Loucy (cell line): ENCODE results near the gene EPB41.
"Not testable (repeated sequence)": the region's sequence is repeated elsewhere in the genome, so short reads cannot be mapped to it uniquely, and the experiment has no call there.

Source experiments
- H2AFZ ChIP-seq: fragments of 200-600 bp; sonication (generic); 2 replicates; pipeline ENCODE4 v1.6.0; 2016; ENCODE audit warnings: antibody characterized with exemption, mild to moderate bottlenecking, low read length, moderate library complexity
- H3F3A ChIP-seq: fragments of 200-600 bp; 2 replicates; pipeline ENCODE4 v1.6.0; 2016; ENCODE audit warnings: antibody characterized with exemption, low read depth, mild to moderate bottlenecking
- H3K27me3 ChIP-seq: fragments of 200-600 bp; sonication (generic); 2 replicates; pipeline ENCODE4 v1.6.1; 2014; ENCODE audit warnings: low read length, mild to moderate bottlenecking; ENCODE audit not compliant: insufficient read depth, poor library complexity, severe bottlenecking
- H3K36me3 ChIP-seq: fragments of 200-600 bp; sonication (generic); 2 replicates; pipeline ENCODE4 v1.6.1; 2016; ENCODE audit warnings: low read length; ENCODE audit not compliant: insufficient read depth
- H3K4me1 ChIP-seq: fragments of 200-600 bp; sonication (generic); 2 replicates; pipeline ENCODE4 v1.5.1; 2014; ENCODE audit warnings: low read length, mild to moderate bottlenecking; ENCODE audit not compliant: insufficient read depth, poor library complexity, severe bottlenecking
- H3K4me2 ChIP-seq: fragments of 200-600 bp; sonication (generic); 2 replicates; pipeline ENCODE4 v1.6.0; 2014; ENCODE audit warnings: antibody characterized with exemption, low read length, low read depth, mild to moderate bottlenecking; ENCODE audit not compliant: poor library complexity, severe bottlenecking
- H3K4me3 ChIP-seq: fragments of 200-600 bp; sonication (generic); 2 replicates; pipeline ENCODE4 v1.5.1; 2014; ENCODE audit warnings: low read length, mild to moderate bottlenecking, mixed read lengths; ENCODE audit not compliant: poor library complexity, severe bottlenecking
- H3K79me2 ChIP-seq: fragments of 200-600 bp; sonication (generic); 2 replicates; pipeline ENCODE4 v1.6.1; 2014; ENCODE audit warnings: low read length; ENCODE audit not compliant: insufficient read depth
- H3K9ac ChIP-seq: fragments of 200-600 bp; sonication (generic); 2 replicates; pipeline ENCODE4 v1.6.0; 2014; ENCODE audit warnings: mild to moderate bottlenecking, low read depth, low read length, moderate library complexity; ENCODE audit not compliant: poor library complexity, severe bottlenecking
- H3K9me2 ChIP-seq: fragments of 200-600 bp; sonication (generic); replicated peaks from 2 replicates; pipeline ENCODE4 v1.6.1; 2016; ENCODE audit warnings: low read depth, low read length, mixed read lengths
- H3K9me3 ChIP-seq: fragments of 200-600 bp; sonication (generic); 2 replicates; pipeline ENCODE4 v1.6.1; 2014; ENCODE audit warnings: mild to moderate bottlenecking, antibody characterized with exemption, low read length, low read depth; ENCODE audit not compliant: insufficient read depth
- H4K20me1 ChIP-seq: fragments of 200-600 bp; sonication (generic); 2 replicates; pipeline ENCODE4 v1.6.0; 2014; ENCODE audit warnings: antibody characterized with exemption, low read length, mild to moderate bottlenecking; ENCODE audit not compliant: insufficient read depth, poor library complexity, severe bottlenecking
- CTCF ChIP-seq: fragments of 200-600 bp; sonication (generic); conservative IDR thresholded peaks from 2 replicates; pipeline ENCODE4 v1.5.1; 2014; ENCODE audit warnings: mild to moderate bottlenecking, antibody characterized with exemption, low read length
- EZH2phosphoT487 ChIP-seq: fragments of 200-600 bp; IDR thresholded peaks from 2 replicates; pipeline ENCODE4 v1.6.1; 2018; ENCODE audit warnings: antibody characterized with exemption, mild to moderate bottlenecking, moderate library complexity, borderline replicate concordance

EPB41 gene

GRCh38 chr1:28867850-28868249, 46.5 kb upstream of the EPB41 start:
- Histone ChIP-seq H3K4me2 (no peak overlapping the region), H2AFZ (no peak overlapping the region), H4K20me1 (no peaks in the 10 kb centered on the region), H3K4me3 (no peak overlapping the region), H3K4me1 (no peaks in the 10 kb centered on the region), H3K9me3 (no peaks in the 10 kb centered on the region), H3K9ac (no peak overlapping the region), H3K36me3 (no peaks in the 10 kb centered on the region), H3K9me2 (no peaks in the 10 kb centered on the region), H3K79me2 (no peaks in the 10 kb centered on the region), H3K27me3 (no peaks in the 10 kb centered on the region), H3F3A (no peaks in the 10 kb centered on the region)
- no peak for TF ChIP-seq CTCF
- TF ChIP-seq EZH2phosphoT487, result no peak

GRCh38 chr1:28869952-28870351, 44.4 kb upstream of the EPB41 start:
- H2AFZ ChIP-seq, result no peak overlapping the region
- TF ChIP-seq EZH2phosphoT487, result no peak
- TF ChIP-seq CTCF, result no peak

GRCh38 chr1:28871631-28872401, 42.6 kb upstream of the EPB41 start:
- TF ChIP-seq EZH2phosphoT487, result no peak
- TF ChIP-seq CTCF, result no peak
- no peaks in the 10 kb centered on the region for H3K36me3 ChIP-seq
- H3K9me3 ChIP-seq, result no peaks in the 10 kb centered on the region
- no peak overlapping the region for H3K9ac ChIP-seq
- H3K4me2 ChIP-seq, result no peak overlapping the region
- H3K27me3 ChIP-seq, result no peaks in the 10 kb centered on the region
- peak overlapping the region; percentile 36; the same call in 1 of the 2 replicates for H2AFZ ChIP-seq
- no peaks in the 10 kb centered on the region for H3K9me2 ChIP-seq
- H3K4me3 ChIP-seq, result no peak overlapping the region
- no peaks in the 10 kb centered on the region for H4K20me1 ChIP-seq
- H3K79me2 ChIP-seq, result no peaks in the 10 kb centered on the region
- H3K4me1 ChIP-seq, result no peaks in the 10 kb centered on the region
- no peaks in the 10 kb centered on the region for H3F3A ChIP-seq

More at GRCh38 chr1:28869952-28870351, 44.4 kb upstream of the EPB41 start:
- no peaks in the 10 kb centered on the region for H3K36me3 ChIP-seq
- H3K79me2 ChIP-seq, result no peaks in the 10 kb centered on the region
- H3K9ac ChIP-seq, result no peak overlapping the region
- H3K9me3 ChIP-seq, result no peaks in the 10 kb centered on the region
- no peaks in the 10 kb centered on the region for H3K27me3 ChIP-seq
- H3F3A ChIP-seq, result no peaks in the 10 kb centered on the region
- no peaks in the 10 kb centered on the region for H3K9me2 ChIP-seq
- H4K20me1 ChIP-seq, result no peaks in the 10 kb centered on the region
- no peak overlapping the region for H3K4me2 ChIP-seq
- no peaks in the 10 kb centered on the region for H3K4me1 ChIP-seq
- no peak overlapping the region for H3K4me3 ChIP-seq

- H3K4me1 ChIP-seq, H3K9me2 ChIP-seq: not testable (repeated sequence)
Measured at GRCh38 chr1:28875134-28875533, 39.2 kb upstream of the EPB41 start.

More at GRCh38 chr1:28875134-28875533, 39.2 kb upstream of the EPB41 start:
- H3K9me3 ChIP-seq, H3K36me3 ChIP-seq, H3F3A ChIP-seq, H3K27me3 ChIP-seq, H3K4me3 ChIP-seq, H3K9ac ChIP-seq, H2AFZ ChIP-seq, H3K79me2 ChIP-seq, H3K4me2 ChIP-seq, H4K20me1 ChIP-seq: not testable (repeated sequence)
